K562 (cell line): Measurements from ENCODE around the gene TTC9C. TPM values are rescaled to one million over a fixed set of nuclear protein-coding genes. Genes with fewer than 3 reads are reported as not detected.
"Not testable (repeated sequence)": the region's sequence is repeated elsewhere in the genome, so short reads cannot be mapped to it uniquely, and the experiment has no call there.

ENCODE experiments used
- ATAC-seq: fragments of 200-7000 bp; cut with Tn5 transposase; 3 replicates; pipeline ENCODE4 v1.9.1; 2020; ENCODE audit warnings: moderate library complexity
- BruUV-seq: library from RNA; stranded (reverse); fragments of 400-500 nt; replicated peaks from 2 replicates; lab custom pipeline; 2021; lab: Mats Ljungman, UMichigan
- CTCF ChIA-PET: fragments of 300-600 bp; formaldehyde crosslinking; extraction: SDS; loops from one replicate; lab custom pipeline; 2021; ENCODE audit warnings: low intra/inter-chr PET ratio; lab: Yijun Ruan, JAX
- POLR2A ChIA-PET: fragments of 300-600, 350-650 bp; sonication (Branson Sonifier 250); formaldehyde crosslinking; extraction: SDS; loops from one replicate; lab custom pipeline; 2021; ENCODE audit warnings: antibody characterized with exemption, inconsistent platforms; lab: Yijun Ruan, JAX
- DNase-seq, 4 experiments: peaks; one replicate each; pipeline versions ENCODE4 v3.0.0 to v3.0.0-alpha.2; 2011 to 2018; ENCODE audit warnings: low spot score in 3 of 4, mixed read lengths in 3 of 4; ENCODE audit errors: extremely low read depth in 1 of 4
- FAIRE-seq: peaks from 2 replicates; lab custom pipeline; 2011; peaks lifted over from hg19 to GRCh38; lab: Jason Lieb, UNC
- H2AFZ ChIP-seq: 2 replicates; pipeline ENCODE4 v1.6.0; 2011; ENCODE audit warnings: low read depth, low read length, control low read depth, inconsistent platforms
- H3K27ac ChIP-seq: fragments of 200-600 bp; 3 replicates; pipeline ENCODE4 v1.8.0; 2011; ENCODE audit warnings: low read depth, mild to moderate bottlenecking, control low read depth, inconsistent platforms, low read length, moderate library complexity, mixed read lengths; ENCODE audit errors: extremely low read depth
- H3K27me3 ChIP-seq, 2 experiments: fragments of 300-600 bp in 1 of 2; 2 replicates in 1 of 2; 3 replicates in 1 of 2; pipeline versions ENCODE4 v1.6.0 to v1.8.0; 2011; ENCODE audit warnings: inconsistent platforms in 2 of 2, low read length in 2 of 2, mild to moderate bottlenecking in 1 of 2, mixed read lengths in 1 of 2, moderate library complexity in 1 of 2; ENCODE audit not compliant: control insufficient read depth in 2 of 2, insufficient read depth in 2 of 2
- H3K36me3 ChIP-seq: fragments of 300-600 bp; 3 replicates; pipeline ENCODE4 v1.8.0; 2011; ENCODE audit warnings: mild to moderate bottlenecking, low read length, inconsistent platforms; ENCODE audit not compliant: control insufficient read depth, insufficient read depth
- H3K4me1 ChIP-seq, 2 experiments: fragments of 200-600 bp in 1 of 2; replicated peaks in 1 of 2; 2 replicates in 1 of 2; 3 replicates in 1 of 2; pipeline versions ENCODE4 v1.5.1 to v1.8.0; 2011; ENCODE audit warnings: inconsistent platforms in 2 of 2, low read length in 2 of 2, mild to moderate bottlenecking in 1 of 2, mixed read lengths in 1 of 2, moderate library complexity in 1 of 2; ENCODE audit not compliant: control insufficient read depth in 2 of 2, insufficient read depth in 2 of 2
- H3K4me2 ChIP-seq: 2 replicates; pipeline ENCODE4 v1.6.1; 2011; ENCODE audit warnings: low read length, control low read depth, inconsistent platforms, mixed read lengths; ENCODE audit not compliant: insufficient read depth
- H3K4me3 ChIP-seq: fragments of 200-600 bp; sonication (generic), shearing (Covaris generic); 2 replicates; pipeline ENCODE4 v1.5.1; 2016; ENCODE audit warnings: control low read depth, inconsistent platforms
- H3K79me2 ChIP-seq: fragments of 200-600 bp; 3 replicates; pipeline ENCODE4 v1.8.0; 2011; ENCODE audit warnings: low read length, inconsistent platforms; ENCODE audit not compliant: control insufficient read depth, insufficient read depth
- H3K9ac ChIP-seq, 2 experiments: 2 replicates each; pipeline versions ENCODE4 v1.6.0 to v1.6.1; 2011; ENCODE audit warnings: low read depth in 2 of 2, low read length in 2 of 2, control low read depth in 1 of 2, inconsistent platforms in 1 of 2, mild to moderate bottlenecking in 1 of 2, mixed read lengths in 1 of 2; ENCODE audit not compliant: insufficient read depth in 1 of 2
- H3K9me1 ChIP-seq: one replicate; pipeline ENCODE4 v1.6.0; 2011; ENCODE audit warnings: inconsistent platforms, mild to moderate bottlenecking, low read length, moderate library complexity; ENCODE audit not compliant: control insufficient read depth, insufficient read depth
- H3K9me3 ChIP-seq: replicated peaks from 2 replicates; pipeline ENCODE4 v1.5.1; 2011; ENCODE audit warnings: low read depth, low read length, inconsistent platforms; ENCODE audit not compliant: control insufficient read depth, insufficient read depth
- H4K20me1 ChIP-seq: replicated peaks from 2 replicates; pipeline ENCODE4 v1.6.1; 2011; ENCODE audit warnings: low read length, inconsistent platforms, mixed read lengths; ENCODE audit not compliant: control insufficient read depth, insufficient read depth
- YBX1 ChIP-seq: fragments of 450-650 bp; IDR thresholded peaks from 2 replicates; pipeline ENCODE4 v1.7.1; 2016; ENCODE audit warnings: mild to moderate bottlenecking
- ZNF311 ChIP-seq: fragments of 250-450 bp; sonication (Bioruptor Pico); IDR thresholded peaks from 2 replicates; pipeline ENCODE4 v1.4.0; 2020; ENCODE audit warnings: mild to moderate bottlenecking, moderate library complexity
- WGBS: fragments of 100-300 bp; shearing (Covaris generic); methylation state at CpG from one replicate; pipeline ENCODE4 v1.1.6; 2016; ENCODE audit warnings: low coverage, mixed read lengths; ENCODE audit not compliant: insufficient coverage; ENCODE audit errors: missing lambda C conversion rate; 5-methylcytosine and 5-hydroxymethylcytosine counted together
- in situ Hi-C: fragments of 300-500 bp; cut with MboI; formaldehyde crosslinking; loops from 4 replicates; pipeline ENCODE4 v1.15.0; 2018; ENCODE audit warnings: inconsistent platforms, mixed read lengths
- intact Hi-C: fragments of 100-400 bp; cut with micrococcal nuclease; formaldehyde crosslinking; loops from 2 replicates; pipeline ENCODE4 v1.14.2; 2022
- polyA plus RNA-seq, 8 experiments: library from polyadenylated mRNA; depleted of rRNA in 4 of 8; stranded (reverse) in 5 of 8; unstranded in 3 of 8; fragments of >200 nt; fragmentation: Nextera tagmentation in 2 of 8; fragmentation: Illumina TruSeq in 1 of 8; extraction: Ambion mirVana in 2 of 8; extraction: Trizol in 1 of 8; gene quantifications; 2 replicates each; pipeline versions ENCODE4 v1.2.1 to v1.2.3, GENCODE V29; 2011 to 2014; ENCODE audit warnings: inconsistent platforms in 1 of 8, missing spikeins in 1 of 8
- total RNA-seq, 7 experiments: library from RNA; depleted of rRNA in 6 of 7; stranded (reverse); fragments of >200 nt in 6 of 7; fragmentation: Illumina TruSeq in 2 of 7; extraction: Trizol in 2 of 7; gene quantifications; 2 replicates each; pipeline versions ENCODE4 v1.2.1 to v1.2.3, GENCODE V29; 2011 to 2021; ENCODE audit warnings: low replicate concordance in 1 of 7
- TF ChIP-seq, protein P1 (sequence below): fragments of 450-650 bp; IDR thresholded peaks from 2 replicates; pipeline ENCODE4 v1.6.1; 2016; ENCODE audit warnings: mild to moderate bottlenecking

Gene TTC9C
- total and polyA plus RNA-seq, 9 of the 15 experiments (the other 6 are each of a cell fraction or from before 2014, with no cell fraction given): 32.8 to 59.0 (median 37.1) TPM

DNA sequence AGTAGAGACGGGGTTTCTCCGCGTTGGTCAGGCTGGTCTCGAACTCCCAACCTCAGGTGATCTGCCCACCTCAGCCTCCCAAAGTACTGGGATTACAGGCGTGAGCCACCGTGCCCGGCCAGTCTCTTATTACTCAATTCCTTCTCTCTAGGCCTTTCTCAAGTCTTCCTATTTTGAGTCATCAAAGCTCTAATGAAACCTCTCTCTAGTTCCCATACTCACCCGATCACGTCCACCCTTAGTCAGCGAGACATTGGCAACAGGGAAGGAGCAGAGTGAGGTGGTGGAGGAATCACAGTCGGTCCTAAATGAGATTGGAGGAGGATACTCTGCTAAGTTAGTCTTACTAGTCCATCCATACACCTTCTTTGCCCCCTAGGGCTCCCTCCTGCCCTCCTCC, 26.0 kb upstream of the TTC9C start:
- Histone ChIP-seq H3K36me3 (peaks cover 42% of the 10 kb centered on the region), H4K20me1 (peaks cover 3% of the 10 kb centered on the region; the same call in 1 of the 2 replicates), H3K9me1 (peaks cover under 1% of the 10 kb centered on the region), H3K4me2 (no peak overlapping the region), H3K4me3 (no peak overlapping the region), H3K79me2 (peaks cover 14% of the 10 kb centered on the region), H3K9ac (no peak overlapping the region), H3K27ac (no peak overlapping the region)
- no TSS peak for BruUV-seq
- CTCF ChIA-PET: no interaction called here
- in situ Hi-C loops: no loop called here
- no peak for DNase-seq
- POLR2A ChIA-PET: interaction anchor here (0.6 to 1.4 kb wide), 2 partner anchors 13 to 27 kb away, joined by 3 to 4 read pairs; partner anchors contain the start of gene LRRN4CL
- TF ChIP-seq, protein P1, sequence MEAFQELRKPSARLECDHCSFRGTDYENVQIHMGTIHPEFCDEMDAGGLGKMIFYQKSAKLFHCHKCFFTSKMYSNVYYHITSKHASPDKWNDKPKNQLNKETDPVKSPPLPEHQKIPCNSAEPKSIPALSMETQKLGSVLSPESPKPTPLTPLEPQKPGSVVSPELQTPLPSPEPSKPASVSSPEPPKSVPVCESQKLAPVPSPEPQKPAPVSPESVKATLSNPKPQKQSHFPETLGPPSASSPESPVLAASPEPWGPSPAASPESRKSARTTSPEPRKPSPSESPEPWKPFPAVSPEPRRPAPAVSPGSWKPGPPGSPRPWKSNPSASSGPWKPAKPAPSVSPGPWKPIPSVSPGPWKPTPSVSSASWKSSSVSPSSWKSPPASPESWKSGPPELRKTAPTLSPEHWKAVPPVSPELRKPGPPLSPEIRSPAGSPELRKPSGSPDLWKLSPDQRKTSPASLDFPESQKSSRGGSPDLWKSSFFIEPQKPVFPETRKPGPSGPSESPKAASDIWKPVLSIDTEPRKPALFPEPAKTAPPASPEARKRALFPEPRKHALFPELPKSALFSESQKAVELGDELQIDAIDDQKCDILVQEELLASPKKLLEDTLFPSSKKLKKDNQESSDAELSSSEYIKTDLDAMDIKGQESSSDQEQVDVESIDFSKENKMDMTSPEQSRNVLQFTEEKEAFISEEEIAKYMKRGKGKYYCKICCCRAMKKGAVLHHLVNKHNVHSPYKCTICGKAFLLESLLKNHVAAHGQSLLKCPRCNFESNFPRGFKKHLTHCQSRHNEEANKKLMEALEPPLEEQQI: no peak
- TF ChIP-seq YBX1 (no peak), ZNF311 (CRISPR knock-in tag) (no peak)
- TF ChIP-seq, all 486 proteins: peak for 0
- Histone ChIP-seq H3K9me3 (no peaks in the 10 kb centered on the region), H3K27me3 (no peaks in the 10 kb centered on the region), H3K4me1 (peaks cover 13 to 18% of the 10 kb centered on the region in 2 experiments), H2AFZ (no peak overlapping the region)
- intact Hi-C loops: no loop called here
- ATAC-seq (no peak), FAIRE-seq (no peak)
- 97% methylated on average over 7 of the region's 11 CpGs for WGBS

DNA sequence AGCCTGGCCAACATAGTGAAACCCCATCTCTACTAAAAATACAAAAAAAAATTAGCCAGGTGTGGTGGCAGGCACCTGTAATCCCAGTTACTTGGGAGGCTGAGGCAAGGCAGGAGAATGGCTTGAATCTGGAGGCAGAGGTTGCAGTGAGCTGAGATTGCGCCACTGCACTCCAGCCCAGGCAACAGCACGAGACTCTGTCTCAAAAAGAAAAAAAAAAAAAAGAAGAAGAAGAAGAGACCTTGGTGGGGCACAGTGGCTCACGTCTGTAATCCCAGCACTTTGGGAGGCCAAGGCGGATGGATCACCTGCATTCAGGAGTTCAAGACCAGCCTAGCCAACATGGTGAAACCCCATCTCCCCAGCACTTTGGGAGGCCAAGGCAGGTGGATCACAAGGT, 24.4 kb upstream of the TTC9C start:
- CTCF ChIA-PET, H3K9me3 ChIP-seq, FAIRE-seq, H3K4me2 ChIP-seq, H3K9me1 ChIP-seq, BruUV-seq, H2AFZ ChIP-seq, H3K27me3 ChIP-seq, ATAC-seq, H3K9ac ChIP-seq, H4K20me1 ChIP-seq, DNase-seq, H3K4me3 ChIP-seq, intact Hi-C loops, H3K27ac ChIP-seq, in situ Hi-C loops: not testable (repeated sequence)
- POLR2A ChIA-PET: interaction anchor here (0.6 to 1.2 kb wide), 3 partner anchors 15 to 50 kb away, joined by 3 to 4 read pairs (median 3); partner anchors contain the start of genes C11orf98, CSKMT and LRRN4CL
- WGBS: 96% methylated on average over 3 of the region's 4 CpGs
- Histone ChIP-seq H3K4me1 (peaks cover 29 to 35% of the 10 kb centered on the region in 2 experiments), H3K79me2 (peaks cover 14% of the 10 kb centered on the region), H3K36me3 (peaks cover 55% of the 10 kb centered on the region)
